ENCODE measurements around the gene HACD4.

HACD4 gene

GRCh38 chr9:21031091-21031807, at the start of gene HACD4:
TSS of gene HACD4 (minus strand) at chr9:21031640. CDS start at chr9:21031590, 50 bp downstream.
- no peak for DNase-seq

- DNase-seq: no peak
Observed at GRCh38 chr9:21080793-21081192, 49.4 kb upstream of the HACD4 start.

GRCh38 chr9:21078702-21079101, 47.3 kb upstream of the HACD4 start:
- DNase-seq: no peak

- DNase-seq: no peak
Observed at GRCh38 chr9:21077781-21078180, 46.3 kb upstream of the HACD4 start, which contains the start of gene IFNB1. TSS of gene IFNB1 (minus strand) at chr9:21077942. CDS start at chr9:21077869, 73 bp downstream.

GRCh38 chr9:21075484-21075883, 44.0 kb upstream of the HACD4 start:
- DNase-seq: no peak

GRCh38 chr9:21070906-21071305, 39.5 kb upstream of the HACD4 start:
- no peak for DNase-seq

GRCh38 chr9:21070171-21070571, 38.7 kb upstream of the HACD4 start:
- DNase-seq: no peak

- DNase-seq: no peak
Observed at GRCh38 chr9:21060919-21061561, 29.6 kb upstream of the HACD4 start.

GRCh38 chr9:21056931-21057330, 25.5 kb upstream of the HACD4 start:
- no peak for DNase-seq

GRCh38 chr9:21053851-21054250, 22.4 kb upstream of the HACD4 start:
- no peak for DNase-seq

GRCh38 chr9:21047281-21047691, 15.8 kb upstream of the HACD4 start:
- no peak for DNase-seq

- no peak for DNase-seq
Observed at GRCh38 chr9:21043841-21044240, 12.4 kb upstream of the HACD4 start.

- DNase-seq: no peak
Observed at GRCh38 chr9:21042466-21042865, 11.0 kb upstream of the HACD4 start.

- no peak for DNase-seq
Observed at GRCh38 chr9:21039302-21039701, 7.9 kb upstream of the HACD4 start.

- DNase-seq: no peak
Observed at GRCh38 chr9:21037278-21037677, 5.8 kb upstream of the HACD4 start.

- DNase-seq: no peak
Observed at GRCh38 chr9:21031808-21032183, 356 bp upstream of the HACD4 start.

GRCh38 chr9:21030389-21031035, 928 bp downstream of the HACD4 start:
- no peak for DNase-seq

GRCh38 chr9:21029661-21030060, 1.8 kb downstream of the HACD4 start:
- DNase-seq: no peak

- no peak for DNase-seq
Observed at GRCh38 chr9:21028466-21028865, 3.0 kb downstream of the HACD4 start.

- DNase-seq: no peak
Observed at GRCh38 chr9:21027295-21027694, 4.1 kb downstream of the HACD4 start.

GRCh38 chr9:21023861-21024260, 7.6 kb downstream of the HACD4 start:
- DNase-seq: no peak

GRCh38 chr9:21018177-21018576, 13.3 kb downstream of the HACD4 start:
- no peak for DNase-seq

- no peak for DNase-seq
Observed at GRCh38 chr9:21016701-21017491, 14.5 kb downstream of the HACD4 start.

All from NCI-H524 treated with DMSO at 0.1 percent for 48 hours (cell line).